HG03095 (cell line): ENCODE results near the gene GOLGA8T.
"Not testable (repeated sequence)": the region's sequence is repeated elsewhere in the genome, so short reads cannot be mapped to it uniquely, and the experiment has no call there.

Experiments
- ATAC-seq: cut with Tn5 transposase; IDR thresholded peaks from one replicate; pipeline ENCODE4 v1.9.1; 2021; ENCODE audit warnings: moderate library complexity; ENCODE audit not compliant: unreplicated experiment

Gene GOLGA8T, protein sequence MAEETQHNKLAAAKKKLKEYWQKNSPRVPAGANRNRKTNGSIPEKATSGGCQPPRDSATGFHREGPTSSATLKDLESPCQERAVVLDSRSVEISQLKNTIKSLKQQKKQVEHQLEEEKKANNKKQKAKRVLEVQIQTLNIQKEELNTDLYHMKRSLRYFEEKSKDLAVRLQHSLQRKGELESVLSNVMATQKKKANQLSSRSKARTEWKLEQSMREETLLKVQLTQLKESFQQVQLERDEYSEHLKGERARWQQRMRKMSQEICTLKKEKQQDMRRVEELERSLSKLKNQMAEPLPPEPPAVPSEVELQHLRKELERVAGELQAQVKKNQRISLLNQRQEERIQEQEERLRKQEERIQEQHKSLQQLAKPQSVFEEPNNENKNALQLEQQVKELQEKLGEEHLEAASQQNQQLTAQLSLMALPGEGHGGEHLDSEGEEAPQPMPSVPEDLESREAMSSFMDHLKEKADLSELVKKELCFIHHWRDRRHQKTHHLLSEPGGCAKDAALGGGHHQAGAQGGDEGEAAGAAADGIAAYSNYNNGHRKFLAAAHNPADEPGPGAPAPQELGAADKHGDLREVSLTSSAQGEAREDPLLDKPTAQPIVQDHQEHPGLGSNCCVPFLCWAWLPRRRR

DNA sequence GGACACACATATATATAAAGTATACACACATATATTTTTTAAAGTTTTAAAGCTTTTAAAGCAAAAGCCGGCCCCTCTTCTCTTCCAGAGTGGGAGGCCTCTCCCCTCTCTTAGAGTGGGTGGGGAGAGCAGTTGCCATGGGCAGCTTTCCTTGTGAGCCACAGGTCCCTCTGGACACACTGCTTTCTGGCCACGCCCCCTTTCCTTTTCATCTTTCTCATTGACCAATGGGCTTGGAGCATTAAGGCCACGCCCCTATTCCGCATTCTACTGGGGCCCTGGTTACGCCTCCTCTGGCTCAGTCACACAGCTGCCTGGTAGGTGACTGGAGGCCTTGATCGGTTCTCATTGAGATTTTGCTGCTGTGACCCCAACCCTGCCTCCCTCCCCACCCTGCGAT, at the start of gene GOLGA8T:
Gene GOLGA8T (plus strand): TSS at position 301 of the 400 bp plus-strand sequence. CDS start 98 bp downstream, at position 399.
- not testable (repeated sequence) for ATAC-seq

DNA sequence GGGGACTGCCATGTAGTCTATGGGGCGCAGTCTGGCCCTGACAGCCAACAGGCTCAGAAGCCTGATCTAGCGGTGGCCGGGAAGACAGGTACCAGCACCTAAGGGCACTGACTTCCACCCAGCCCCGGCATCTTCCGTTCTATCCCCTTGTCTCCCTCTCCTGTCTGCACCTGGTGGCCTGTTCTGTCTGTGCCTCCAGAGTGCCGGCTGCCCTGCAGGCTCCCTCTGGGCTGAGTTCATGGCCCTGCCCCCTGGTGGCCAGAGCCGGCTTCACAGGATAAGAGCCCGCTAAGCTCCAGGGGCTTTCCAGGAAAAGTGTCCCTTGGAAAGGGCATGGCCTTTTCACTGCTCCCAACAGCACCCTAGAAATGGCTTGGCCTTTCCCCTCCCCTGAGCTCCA, 37.0 kb upstream of the GOLGA8T start:
- ATAC-seq = not testable (repeated sequence)

DNA sequence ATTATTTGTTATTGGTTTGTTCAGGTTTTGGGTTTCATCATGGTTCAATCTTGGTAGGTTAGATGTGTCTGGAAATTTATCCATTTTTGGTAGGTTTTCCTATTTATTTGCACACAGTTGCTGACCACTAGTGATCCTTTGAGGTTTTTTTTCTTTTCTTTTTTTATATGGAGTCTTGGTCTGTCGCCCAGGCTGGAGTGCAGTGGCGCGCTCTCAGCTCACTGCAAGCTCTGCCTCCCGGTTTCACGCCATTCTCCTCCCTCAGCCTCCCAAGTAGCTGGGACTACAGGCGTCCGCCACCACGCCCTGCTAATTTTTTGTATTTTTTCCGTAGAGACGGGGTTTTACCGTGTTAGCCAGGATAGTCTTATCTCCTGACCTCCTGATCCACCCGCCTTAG, 32.0 kb upstream of the GOLGA8T start:
- ATAC-seq = not testable (repeated sequence)

DNA sequence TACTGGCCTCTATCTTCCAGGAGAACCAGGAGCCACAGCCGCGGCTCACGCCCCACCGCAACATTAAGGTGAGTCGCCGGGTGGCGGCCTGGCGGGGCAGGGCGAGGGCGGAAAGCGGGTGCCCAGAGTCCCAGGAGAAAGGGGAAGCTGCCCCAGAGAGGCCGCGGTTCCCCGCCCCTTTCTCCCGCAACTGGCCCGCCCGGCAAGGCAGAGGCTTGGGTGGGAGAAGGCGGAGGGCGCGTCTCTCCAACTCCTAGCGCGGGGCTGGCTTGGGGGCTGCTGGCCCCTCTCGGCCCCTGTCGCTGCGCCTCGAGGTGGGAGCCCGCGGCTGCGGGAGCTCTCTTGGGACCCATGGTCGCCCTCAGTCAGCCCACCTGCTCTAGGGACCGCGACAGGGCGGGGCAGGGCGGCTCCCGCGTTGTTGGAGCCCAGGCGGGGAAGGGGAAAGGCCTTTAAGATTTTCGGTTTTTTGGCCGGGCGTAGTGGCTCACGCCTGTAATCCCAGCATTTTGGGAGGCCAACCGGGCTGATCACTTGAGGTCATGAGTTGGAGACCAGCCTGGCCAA, 30.8 kb upstream of the GOLGA8T start:
- ATAC-seq = not testable (repeated sequence)

DNA sequence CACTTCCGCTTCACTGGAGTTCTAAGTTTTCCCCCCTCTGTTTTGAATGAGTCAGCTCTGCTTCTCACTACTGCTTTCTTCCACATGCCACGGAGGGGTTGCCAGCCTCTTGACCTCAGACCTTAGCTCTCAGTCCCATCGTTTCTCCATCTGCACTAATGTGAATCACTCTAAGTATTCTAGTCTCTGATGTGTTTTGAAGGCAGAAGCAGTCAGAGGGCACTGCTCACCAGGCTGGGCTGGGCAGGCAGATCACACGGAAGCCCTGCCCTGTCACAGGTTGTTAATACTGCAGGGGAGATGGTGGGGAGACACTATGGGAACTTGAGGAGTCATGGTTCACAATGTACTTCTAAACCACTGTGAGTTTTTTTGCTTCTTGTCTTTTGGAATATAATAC, 24.3 kb upstream of the GOLGA8T start:
- ATAC-seq = not testable (repeated sequence)

DNA sequence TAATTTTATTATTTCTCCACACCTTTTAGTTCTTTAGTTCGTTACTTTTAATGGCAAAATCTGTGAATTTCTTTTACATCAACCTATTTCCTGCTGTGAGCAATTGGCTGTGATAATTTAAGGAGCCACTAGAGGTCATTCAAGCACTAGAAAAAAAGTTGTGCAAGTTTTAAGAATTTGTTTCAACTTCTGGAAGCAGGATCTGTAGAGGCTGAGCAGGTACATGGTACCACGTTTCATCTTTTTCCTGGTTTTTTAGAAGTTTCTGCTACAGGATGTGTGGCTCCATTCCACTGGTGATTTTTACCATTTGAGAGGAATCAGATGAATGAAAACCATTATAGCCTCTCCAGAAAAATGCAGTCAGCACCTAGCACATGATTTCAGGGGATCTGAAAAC, 4.8 kb upstream of the GOLGA8T start:
- ATAC-seq = not testable (repeated sequence)

DNA sequence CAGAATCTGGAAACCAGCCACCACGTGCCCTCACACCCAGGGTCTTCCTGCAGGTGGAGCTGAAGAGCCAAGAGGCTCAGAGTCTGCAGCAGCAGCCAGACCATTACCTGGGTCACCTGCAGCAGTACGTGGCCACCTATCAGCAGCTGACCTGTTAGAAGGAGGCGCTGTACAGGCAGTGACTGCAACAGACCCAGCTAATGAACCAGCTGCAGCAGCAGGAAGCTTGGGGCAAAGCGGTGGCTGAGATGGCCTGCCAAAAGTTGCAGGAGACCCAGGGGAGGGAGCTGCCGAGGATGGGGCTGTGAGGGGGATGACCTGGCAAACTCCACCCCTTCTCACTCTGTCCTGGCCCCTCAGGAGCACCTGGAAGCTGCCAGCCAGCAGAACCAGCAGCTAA, 8.4 kb downstream of the GOLGA8T start:
- ATAC-seq = not testable (repeated sequence)

DNA sequence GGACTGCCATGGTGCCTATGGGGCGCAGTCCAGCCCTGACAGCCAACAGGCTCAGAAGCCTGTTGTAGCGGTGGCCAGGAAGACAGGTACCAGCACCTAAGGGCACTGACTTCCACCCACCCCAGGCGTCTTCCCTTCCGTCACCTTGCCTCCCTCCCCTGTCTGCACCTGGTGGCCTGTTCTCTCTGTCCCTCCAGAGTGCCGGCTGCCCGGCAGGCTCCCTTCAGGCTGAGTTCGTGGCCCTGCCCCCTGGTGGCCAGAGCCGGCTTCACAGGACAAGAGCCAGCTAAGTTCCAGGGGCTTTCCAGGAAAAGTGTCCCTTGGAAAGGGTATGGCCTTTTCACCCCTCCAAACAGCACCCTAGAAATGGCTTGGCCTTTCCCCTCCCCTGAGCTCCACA, 15.0 kb downstream of the GOLGA8T start:
- not testable (repeated sequence) for ATAC-seq

DNA sequence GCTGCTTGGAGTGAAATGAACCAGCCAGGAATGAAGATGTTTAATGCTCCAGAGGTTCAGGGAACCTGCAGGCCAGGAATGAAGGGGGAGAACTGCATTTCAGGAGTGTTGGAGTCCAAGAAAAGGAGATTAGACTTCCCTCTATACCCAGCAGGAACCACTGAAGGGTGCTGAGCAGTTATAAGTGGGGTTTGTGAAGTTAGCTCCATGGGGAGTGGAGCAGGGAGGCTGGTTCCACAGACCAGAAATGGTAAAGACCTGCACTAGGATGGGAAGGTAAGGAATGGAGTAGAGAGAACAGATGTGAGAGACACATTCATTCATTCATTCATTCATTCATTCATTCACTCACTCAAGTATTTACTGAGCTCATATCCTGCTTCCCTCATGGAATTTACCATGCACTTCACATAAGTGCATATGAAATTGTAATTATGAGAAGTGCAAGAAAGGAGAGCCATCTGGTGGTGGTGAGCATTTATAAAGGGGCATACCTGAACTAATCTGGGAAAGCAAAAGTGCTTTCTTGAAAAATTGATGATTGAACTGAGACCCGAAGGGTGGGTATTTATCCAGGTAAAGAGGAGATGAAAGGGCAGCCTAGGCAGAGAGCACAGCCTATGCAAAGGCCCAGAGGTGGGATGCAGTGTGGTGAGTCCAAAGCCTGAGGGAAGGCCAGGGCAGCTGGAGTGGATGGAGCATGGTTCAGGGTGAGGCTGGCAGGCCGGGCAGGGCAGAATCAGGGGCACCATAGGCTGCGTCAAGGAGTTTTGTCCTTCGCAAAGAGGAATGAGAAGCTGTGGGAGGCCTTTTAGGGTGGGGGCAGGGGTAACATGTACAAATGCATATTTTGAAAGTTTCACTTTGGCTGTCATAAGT, 27.9 kb downstream of the GOLGA8T start:
- not testable (repeated sequence) for ATAC-seq

DNA sequence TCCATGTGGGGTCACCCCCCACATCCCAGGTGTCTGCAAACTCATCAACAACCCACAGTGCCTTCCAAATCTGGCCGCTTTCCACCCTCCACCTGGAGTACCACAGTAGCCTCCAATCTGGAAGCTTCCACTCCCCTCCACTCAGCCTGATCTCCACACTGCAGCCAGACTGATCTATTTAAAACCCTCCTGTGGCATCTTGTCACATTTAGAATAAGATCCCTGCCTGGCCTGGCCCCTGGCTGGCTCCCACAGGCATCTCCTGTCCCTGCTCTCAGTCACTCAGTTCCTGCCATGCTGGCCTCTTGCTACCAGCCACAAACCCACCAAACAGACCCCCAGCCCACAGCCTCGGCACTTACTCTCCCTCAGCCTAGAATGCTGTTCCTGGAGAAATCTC, 28.9 kb downstream of the GOLGA8T start:
- not testable (repeated sequence) for ATAC-seq

DNA sequence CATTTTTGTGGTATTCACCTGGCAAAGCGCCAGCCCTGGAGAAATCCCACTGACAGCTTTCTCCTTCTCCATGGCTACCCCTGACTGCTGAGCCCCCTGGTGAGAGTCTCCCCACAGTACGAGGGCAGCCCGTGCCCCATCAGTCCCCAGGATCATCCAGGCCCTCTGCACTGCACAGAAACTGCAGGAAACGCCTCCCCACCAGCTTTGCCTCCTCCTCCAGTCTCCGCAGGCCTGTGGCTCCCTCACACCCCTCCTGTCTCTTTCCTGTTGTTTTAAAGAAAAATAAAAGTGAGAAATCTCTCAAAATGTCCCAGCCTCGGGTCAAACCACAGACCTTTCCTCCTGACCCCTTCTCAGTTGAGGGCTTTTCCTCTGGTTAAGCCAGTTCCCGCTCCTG, 29.4 kb downstream of the GOLGA8T start:
- not testable (repeated sequence) for ATAC-seq

DNA sequence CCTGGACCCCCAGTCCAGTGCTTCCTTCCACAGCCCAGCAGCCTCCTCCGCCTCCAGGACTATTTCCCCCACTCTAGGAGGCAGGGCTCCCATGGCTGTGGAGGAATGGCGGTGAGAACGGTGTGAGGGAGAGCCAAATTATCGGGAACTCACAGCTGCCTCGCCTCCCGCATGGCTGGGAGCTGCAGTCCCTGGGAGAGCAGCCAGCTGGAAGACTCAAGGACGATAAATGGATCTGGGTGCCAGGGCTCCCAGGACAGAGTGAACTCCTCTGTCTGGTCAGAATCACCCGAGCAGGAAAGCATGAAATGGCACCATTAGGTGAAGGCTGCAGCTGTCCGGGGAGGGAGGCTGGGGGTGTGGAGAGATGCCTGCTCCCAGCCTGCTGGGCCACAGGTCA, 32.6 kb downstream of the GOLGA8T start:
- ATAC-seq = not testable (repeated sequence)

DNA sequence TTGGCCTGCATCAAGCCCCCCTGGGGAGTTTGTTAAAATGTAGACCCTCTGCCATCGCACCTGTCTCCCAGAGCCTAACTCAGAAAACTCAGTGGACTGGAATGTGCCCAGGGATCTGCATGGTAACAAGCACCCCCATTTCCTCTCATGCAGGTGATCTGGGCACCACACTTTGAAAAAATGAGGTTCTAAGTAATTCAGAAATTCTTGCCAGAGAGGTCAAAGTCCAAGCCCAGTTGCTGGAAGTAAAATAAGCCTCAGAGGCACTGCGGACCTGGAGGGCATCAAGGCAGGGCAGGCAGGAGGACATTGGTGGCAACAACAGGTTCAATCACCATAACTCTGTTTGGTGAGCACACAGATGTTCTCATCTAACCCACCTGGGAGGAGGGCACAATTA, 33.0 kb downstream of the GOLGA8T start:
- not testable (repeated sequence) for ATAC-seq

DNA sequence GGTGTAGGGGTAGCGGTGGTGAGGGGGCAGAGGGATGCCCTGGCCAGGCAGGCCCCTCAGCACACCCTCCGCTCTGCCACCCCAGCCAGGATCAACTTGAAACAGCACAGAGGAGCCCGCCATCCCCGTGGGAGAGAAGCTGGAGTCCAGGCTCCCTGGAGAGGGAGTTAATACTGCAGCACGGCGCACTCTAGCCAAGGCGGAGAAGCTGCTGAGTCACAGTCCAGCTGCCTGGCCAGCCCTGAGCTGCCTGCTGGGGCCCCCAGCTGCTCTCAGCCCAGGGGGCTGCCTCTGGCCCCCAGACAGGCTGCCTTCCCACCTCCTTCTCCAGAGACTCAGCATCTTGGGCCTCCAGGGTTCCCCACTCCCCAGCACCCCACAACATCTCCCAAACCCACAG, 36.6 kb downstream of the GOLGA8T start:
- ATAC-seq = not testable (repeated sequence)

DNA sequence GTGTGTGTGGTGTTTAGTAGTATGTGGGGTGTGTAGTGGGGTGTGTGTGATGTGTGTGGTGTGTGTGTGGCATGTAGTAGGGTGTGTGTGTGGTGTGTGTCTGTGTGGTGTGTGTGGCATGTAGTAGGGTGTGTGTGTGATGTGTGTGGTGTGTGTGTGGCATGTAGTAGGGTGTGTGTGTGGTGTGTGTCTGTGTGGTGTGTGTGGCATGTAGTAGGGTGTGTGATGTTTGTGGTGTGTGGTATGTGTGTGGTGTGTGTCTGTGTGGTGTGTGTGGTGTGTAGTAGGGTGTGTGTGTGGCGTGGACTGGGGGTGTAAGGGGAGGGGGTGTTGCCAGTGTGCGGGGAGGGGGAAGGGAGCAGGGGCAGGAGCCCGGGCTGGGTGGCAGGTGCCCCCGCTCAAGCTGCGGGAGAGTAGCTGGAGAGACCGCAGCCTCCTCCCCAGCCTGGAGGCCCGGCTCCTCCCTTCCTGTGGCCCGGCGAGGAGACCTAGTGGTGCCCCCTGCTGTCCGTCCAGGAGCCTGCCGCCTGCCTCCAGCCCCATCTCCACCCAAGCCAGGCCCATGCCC, 38.3 kb downstream of the GOLGA8T start:
- ATAC-seq = peak; percentile 67

DNA sequence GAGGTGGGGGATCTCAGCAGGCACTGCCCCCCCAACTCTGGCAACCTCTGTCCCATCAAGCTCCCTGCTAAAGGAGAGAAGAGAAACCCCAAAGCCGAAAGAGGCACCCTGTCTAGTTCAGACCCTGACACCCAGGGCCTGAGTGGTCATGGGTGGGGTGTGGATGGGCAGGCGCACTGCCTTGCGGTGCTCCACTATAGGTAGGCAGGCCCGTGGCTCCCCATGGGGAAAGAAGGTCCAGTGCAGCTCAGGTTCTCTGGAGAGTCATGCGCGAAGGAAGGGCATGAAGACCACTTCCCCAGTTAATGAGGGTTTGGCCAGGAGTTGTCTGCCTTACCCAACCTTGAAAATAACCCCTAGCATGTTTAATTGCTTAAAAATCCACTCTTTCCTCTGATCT, 40.4 kb downstream of the GOLGA8T start:
- ATAC-seq = not testable (repeated sequence)

DNA sequence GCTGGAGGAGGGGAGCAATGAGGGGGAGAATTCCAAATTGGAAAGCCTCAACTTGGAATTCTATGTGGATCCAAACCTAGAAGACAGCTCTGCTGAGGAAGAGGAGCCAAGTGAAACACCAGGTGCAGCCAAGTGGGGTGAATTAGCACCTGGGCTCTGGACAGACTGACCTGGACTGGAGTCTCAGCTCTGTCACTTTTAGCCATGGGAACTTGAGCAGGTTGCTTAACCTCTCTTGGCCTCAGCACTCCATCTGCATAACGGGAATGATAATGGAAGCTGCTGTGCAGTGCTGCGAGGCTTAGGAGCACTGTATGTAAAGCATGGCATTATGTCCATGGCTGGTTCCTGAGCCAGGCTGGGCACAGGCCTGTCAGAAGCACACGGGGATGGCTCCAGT, 41.8 kb downstream of the GOLGA8T start:
- ATAC-seq = not testable (repeated sequence)

DNA sequence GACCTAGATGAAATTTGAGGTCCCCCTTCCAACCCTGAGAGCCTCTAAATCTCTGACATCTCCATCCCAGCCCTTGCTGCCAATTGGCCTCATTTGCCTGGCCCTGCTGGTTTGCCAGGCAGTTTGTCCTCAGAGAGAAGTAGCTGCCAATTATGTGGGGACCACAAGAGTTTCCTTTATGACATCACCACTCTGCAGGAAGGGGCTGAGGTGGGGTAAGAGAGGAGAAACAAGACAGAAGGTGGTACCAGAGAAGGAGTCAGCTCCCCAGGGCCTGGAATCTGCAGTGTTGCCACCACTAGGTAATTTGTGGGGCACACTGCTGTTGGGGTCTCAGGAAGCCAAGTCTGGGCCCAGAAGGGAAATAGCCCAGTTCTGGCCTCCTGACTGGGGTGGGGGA, 45.0 kb downstream of the GOLGA8T start:
- not testable (repeated sequence) for ATAC-seq

DNA sequence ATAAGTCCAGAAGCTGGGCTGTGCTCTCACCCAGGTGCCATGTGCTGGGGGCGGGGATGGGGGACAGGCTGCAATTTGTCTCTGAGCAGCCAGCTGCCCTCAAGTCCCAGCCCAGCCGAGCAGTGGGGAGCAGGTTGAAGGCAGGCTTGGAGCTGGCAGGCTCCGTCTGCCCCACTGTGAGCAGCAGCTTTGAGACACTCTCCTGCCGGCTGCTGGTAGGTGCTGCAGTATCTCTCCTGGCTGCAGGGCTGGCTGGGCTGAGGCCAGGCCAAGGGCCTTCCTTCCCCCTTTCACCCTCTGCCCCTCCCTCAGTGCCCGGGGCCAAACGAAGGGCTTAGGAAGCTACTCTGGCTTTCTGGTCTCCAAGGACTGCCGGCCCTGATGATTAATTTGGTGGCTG, 50.6 kb downstream of the GOLGA8T start:
- not testable (repeated sequence) for ATAC-seq

DNA sequence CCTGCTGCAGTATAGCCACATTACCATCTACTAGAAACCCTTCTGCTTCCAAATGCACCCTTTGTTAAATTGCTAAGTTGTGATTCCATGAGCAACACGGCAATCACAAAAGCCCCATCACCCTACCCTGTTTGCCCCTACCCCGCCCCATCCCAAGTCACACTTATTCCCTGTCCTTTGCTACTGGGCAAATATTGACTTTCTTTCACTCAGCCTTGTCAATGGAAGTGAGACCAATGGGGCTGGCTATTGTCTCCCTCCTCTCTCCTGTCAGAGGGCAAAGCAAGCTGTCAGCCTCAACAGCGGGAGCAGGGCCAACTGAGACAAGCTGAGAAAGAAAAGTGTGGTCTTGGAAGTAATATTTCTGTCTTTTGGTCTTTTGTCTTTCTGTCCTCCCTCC, 52.6 kb downstream of the GOLGA8T start:
- ATAC-seq = not testable (repeated sequence)

DNA sequence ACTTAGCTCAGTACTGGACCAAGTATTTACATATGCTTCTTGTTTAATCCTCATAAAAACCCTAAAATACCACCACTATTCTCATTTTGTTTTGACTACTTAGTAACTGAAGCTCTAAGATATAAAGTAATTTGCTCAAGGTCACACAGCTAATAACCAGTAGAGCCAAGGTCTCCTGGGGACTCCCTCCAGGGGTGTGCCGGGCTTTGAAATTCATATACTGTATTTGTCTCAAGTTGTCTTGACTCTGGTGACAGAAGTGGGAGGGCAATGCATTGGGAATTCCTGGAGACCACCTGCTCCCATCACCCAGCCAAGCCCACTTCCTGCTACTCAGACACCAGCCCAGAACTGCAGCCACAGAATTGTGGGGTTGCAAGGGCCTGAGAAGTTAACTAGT, 54.9 kb downstream of the GOLGA8T start:
- ATAC-seq = not testable (repeated sequence)
